Limb (tissue), 2 donors: ENCODE data around the gene IQGAP2.
A peak's percentile ranks its signal among the peaks of the same experiment; 100 is the strongest.
"Not testable (repeated sequence)": the region's sequence is repeated elsewhere in the genome, so short reads cannot be mapped to it uniquely, and the experiment has no call there.

ENCODE experiments used
- DNase-seq, 2 donors: peaks; one replicate each; pipeline ENCODE4 v3.0.0-alpha.2; 2016; ENCODE audit errors: extremely low spot score in 2 of 2

IQGAP2 gene

DNA sequence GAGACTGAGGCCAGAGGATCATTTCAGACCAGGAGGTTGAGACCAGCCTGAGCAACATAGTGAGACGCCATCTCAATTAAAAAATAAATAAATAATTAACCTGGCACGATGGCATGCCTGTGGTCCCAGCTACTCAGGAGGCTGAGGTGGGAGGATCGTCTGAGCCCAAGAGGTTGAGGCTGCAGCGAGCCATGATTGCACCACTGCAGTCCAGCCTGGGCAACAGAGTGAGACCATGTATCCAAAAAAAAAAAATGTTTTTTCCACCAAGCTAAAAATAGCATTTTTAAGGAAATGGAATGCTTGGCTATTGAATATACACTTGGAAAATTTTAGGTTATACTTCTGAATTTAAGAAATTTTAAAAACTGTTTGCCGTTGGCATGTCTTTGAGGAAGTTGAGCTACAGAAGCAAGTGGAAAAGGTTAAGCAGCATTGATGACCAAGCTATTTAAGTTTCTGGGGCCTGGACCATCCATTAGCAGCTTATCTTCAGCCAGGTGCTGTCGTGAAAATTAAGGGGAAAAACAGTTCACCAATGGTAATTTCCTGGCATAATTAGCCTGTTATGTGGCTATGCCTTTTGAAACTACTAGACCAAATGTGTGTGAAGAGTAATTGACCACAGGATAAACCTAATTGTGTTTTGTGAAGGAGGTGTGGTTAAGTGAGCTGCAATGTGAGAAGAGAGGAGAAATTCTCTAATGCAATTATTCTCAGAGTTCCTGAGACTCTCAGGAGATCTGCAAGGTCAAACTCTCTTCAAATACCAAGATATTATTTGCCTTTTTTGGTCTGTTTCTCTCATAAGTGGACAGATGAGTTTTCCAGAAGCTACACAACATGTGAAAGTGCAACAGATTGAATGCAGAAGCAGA lies 333.8 kb downstream of the IQGAP2 start:
- peak in 1 of 2 donors; percentile 36 for DNase-seq

DNA sequence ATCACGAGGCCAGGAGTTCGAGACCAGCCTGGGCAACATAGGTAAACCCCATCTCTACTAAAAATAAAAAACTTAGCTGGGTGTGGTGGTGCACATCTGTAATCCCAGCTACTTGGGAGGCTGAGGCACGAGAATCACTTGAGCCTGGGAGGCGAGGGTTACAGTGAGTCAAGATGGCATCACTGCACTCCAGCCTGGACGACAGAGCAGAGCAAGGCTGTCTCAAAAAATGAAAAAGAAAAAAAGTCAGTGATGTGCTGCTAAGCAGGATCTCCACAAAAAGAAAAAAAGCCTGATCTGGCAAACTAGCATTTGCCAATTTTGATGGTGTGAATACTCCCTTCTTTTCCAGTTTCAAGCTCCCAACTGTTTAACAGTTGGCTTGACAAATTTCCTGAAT lies 334.8 kb downstream of the IQGAP2 start:
- no peak for DNase-seq

DNA sequence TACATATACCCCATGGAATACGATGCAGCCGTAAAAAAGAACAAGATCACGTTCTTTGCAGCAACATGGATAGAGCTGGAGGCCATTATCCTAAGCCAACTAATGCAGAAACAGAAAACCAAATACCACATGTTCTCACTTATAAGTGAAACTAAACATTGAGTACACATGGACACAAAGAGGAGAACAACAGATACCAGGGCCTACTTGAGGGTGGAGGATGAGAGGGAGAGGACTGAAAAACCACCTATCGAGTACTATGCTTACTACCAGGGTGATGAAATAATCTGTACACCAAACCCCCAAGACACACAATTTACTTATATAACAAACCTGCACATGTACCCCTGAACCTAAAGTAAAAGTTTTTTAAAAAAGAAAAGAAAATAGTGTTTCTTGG lies 338.4 kb downstream of the IQGAP2 start:
- not testable (repeated sequence) for DNase-seq

DNA sequence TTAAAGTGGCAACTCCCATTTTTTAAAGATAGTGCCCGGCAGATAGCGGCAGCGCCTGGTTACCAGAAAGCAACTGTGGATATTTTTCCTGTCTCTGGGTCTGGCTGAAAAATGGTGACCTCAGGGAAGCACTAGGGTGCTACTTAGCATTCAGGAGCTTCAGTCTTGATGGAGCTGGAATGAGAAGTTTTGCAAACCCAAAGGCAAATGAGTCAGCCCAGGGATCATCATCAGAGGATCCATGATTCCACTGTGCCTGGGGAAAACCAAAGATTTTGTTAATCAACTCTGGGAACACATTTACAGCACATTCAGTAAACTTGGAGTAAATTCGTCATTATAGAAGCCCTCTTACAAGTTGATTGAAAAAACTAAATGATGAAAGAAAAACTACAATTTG lies 339.5 kb downstream of the IQGAP2 start:
- DNase-seq, result no peak

DNA sequence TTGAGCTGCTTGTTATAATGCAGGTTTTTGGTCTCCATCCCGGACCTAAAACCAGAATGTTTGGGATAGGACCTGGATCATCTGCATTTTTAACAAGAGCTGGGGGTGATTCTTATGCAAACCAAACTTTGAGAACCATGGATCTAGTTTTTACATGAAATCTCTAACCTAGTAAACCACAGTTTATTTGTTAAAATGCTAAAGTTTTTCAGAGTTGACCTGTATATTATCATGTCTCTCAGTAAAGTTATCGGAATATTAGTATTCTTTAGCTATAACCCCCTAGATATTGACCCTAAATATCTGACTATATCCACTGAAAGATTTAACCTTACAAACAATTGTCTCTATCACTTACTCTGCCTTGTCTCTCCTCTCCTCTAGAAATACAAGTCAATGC lies 341.5 kb downstream of the IQGAP2 start:
- DNase-seq, result no peak

DNA sequence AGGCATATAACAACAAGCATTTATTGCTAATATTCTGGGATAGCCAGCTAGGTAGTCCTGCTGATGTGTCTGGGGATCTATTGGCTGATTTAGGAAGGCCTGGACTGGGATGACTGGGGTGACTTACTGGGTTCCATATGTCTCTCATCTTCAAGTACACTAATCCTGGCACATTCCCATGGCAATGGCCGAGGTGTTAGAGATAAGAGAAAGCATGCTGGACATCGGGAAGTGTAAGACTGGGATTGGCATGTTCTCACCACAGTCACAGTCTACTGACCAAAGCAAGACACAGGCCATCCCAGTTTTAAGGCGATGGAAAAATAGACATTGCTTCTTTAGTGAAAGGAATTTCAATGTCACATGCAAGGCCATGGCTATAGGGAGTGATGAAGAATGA lies 342.6 kb downstream of the IQGAP2 start:
- no peak for DNase-seq

DNA sequence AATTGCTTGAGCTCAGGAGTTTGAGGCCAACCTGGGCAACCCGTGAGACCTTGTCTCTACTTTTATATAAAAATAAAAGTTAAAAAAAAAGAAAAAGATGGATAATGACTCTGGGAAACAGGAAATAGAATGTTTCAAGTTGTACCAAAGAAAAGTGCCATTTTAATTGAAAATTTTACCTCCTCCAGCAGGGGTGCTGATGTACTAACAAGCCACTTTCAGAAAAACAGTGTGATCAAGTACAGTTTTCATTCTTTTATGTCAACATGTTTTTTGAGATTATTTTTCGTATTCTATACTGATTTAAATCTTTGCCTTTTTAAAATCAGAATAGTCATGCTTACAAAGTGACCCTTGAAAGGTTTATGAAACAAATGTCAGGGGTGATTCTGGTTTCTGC lies 343.6 kb downstream of the IQGAP2 start:
- DNase-seq, result no peak

DNA sequence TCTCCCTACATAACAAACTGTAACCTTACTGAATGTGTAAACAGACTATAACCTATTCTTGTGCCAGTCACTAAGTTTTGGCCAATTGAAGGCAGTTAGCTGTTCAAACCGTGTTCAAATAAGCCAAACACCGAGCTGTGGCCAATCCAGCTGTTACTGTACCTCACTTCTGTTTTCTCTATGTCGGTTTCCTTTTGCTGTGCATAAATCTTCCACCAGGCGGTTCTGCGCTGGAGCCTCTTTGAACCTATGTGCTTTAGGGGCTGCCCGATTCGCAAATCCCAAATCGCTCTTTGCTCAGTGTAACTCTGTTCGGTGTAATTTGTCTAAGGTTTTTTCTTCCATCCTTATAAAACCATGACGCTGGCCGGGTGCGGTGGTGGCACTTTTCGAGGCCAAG lies 344.6 kb downstream of the IQGAP2 start:
- DNase-seq, result no peak

DNA sequence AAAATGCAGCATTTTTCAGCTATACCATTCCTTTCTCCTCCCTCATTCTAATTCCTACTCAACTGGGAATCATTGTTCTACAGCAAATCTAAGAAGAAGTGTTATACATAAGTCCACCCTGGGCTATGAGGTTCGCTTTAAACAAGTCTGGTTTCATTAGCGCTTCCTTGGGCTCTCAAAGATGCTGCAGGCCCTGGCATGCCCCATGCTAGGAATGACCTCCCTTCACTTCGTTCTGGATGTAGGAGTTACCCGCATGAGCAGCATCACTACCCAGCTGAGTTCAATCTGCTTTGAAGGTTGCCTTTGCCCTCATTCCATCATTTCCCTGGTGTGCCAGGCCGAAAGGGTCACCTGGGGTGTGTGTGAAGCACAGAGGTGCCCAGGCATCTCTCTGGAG lies 348.2 kb downstream of the IQGAP2 start:
- no peak for DNase-seq

DNA sequence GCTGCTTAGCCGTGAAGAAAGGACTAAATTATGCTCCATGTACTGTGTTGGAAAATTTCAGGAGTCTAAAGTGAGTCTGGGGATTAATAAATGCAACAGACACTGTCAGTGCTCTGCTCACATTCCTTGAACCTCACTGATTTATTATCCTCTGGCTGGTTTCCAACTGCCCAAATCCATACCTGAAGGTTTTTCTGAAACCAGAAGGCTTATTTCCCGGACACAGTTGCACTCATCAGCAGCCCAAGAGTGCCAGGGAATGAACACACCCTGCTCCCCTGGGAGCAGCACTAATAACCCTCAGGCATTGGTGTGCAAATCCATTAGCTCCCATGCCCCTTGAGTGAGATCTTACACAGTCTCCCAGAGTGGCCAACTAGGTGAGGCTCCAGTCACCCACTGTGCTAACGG lies 351.6 kb downstream of the IQGAP2 start:
- DNase-seq, result no peak

DNA sequence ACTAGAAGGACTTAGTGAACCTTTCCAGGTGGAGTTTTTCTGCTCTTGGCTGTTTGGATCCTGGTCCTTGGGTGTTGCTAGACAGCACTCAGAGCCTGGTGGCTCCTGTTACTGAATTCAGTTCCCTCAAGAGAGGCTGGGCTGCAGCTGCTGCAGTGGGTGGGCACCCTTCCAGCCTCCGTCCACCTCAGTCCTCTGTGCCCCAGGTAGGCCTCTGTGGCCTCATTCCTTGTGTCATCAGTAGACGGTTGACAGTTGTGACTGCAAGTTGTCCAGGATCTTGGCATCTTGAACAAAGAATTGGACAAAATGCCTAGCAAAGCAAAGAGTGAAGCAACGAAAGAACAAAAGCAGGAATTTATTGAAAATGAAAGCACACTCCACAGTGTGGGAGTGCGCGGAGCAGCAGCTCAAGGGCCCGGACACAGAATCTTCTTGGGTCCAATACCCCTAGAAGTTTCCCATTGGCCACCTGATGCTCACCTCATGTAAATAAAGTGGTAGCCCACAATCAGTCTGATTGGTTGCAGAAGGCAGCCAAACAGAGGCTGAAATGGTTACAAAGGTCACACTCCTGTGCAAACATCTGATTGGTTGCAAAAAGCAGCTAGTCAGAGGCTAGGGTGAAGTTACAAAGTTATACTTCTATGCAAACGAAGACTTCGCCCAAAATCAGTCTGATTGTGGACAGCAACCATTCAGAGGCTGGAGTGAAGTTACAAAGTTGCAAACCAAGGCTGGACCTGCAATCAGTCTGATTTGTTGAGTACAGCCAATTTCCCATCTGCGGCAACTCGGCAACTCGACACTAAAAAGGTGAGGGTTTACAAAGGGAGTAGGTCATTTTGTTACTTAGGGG lies 352.9 kb downstream of the IQGAP2 start:
- no peak for DNase-seq

DNA sequence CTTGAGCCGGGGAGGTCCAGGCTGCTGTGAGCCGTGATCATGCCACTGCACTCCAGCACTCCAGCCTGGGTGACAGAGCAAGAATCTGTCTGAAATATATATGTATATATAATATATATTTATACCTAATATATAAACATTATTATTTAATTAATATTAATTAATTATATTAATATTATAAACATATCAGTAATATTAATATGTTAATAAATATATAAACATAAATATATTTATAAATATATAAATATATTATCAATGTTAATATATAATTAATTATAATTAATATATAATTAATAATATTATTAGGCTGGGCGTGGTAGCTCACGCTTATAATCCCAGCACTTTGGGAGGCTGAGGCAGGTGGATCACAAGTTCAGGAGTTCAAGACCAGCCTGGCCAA lies 354.0 kb downstream of the IQGAP2 start:
- no peak for DNase-seq
